Stimulated activated naive CD8-positive, alpha-beta T cell treated with anti-CD3 and anti-CD28 coated beads, Interleukin-15, Interleukin-2, amounts not matched to agents 100 U/mL and 50 U/mL, for 24 hours (primary cell): ENCODE results near the gene FLNC.

Source experiments
- ATAC-seq: fragments of 150-1000 bp; cut with Tn5 transposase; one replicate; pipeline ENCODE4 v1.10.0; 2021
- DNase-seq: peaks from one replicate; pipeline ENCODE4 v3.0.0; 2021

Gene FLNC, protein sequence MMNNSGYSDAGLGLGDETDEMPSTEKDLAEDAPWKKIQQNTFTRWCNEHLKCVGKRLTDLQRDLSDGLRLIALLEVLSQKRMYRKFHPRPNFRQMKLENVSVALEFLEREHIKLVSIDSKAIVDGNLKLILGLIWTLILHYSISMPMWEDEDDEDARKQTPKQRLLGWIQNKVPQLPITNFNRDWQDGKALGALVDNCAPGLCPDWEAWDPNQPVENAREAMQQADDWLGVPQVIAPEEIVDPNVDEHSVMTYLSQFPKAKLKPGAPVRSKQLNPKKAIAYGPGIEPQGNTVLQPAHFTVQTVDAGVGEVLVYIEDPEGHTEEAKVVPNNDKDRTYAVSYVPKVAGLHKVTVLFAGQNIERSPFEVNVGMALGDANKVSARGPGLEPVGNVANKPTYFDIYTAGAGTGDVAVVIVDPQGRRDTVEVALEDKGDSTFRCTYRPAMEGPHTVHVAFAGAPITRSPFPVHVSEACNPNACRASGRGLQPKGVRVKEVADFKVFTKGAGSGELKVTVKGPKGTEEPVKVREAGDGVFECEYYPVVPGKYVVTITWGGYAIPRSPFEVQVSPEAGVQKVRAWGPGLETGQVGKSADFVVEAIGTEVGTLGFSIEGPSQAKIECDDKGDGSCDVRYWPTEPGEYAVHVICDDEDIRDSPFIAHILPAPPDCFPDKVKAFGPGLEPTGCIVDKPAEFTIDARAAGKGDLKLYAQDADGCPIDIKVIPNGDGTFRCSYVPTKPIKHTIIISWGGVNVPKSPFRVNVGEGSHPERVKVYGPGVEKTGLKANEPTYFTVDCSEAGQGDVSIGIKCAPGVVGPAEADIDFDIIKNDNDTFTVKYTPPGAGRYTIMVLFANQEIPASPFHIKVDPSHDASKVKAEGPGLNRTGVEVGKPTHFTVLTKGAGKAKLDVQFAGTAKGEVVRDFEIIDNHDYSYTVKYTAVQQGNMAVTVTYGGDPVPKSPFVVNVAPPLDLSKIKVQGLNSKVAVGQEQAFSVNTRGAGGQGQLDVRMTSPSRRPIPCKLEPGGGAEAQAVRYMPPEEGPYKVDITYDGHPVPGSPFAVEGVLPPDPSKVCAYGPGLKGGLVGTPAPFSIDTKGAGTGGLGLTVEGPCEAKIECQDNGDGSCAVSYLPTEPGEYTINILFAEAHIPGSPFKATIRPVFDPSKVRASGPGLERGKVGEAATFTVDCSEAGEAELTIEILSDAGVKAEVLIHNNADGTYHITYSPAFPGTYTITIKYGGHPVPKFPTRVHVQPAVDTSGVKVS (N-terminal part only)

DNA sequence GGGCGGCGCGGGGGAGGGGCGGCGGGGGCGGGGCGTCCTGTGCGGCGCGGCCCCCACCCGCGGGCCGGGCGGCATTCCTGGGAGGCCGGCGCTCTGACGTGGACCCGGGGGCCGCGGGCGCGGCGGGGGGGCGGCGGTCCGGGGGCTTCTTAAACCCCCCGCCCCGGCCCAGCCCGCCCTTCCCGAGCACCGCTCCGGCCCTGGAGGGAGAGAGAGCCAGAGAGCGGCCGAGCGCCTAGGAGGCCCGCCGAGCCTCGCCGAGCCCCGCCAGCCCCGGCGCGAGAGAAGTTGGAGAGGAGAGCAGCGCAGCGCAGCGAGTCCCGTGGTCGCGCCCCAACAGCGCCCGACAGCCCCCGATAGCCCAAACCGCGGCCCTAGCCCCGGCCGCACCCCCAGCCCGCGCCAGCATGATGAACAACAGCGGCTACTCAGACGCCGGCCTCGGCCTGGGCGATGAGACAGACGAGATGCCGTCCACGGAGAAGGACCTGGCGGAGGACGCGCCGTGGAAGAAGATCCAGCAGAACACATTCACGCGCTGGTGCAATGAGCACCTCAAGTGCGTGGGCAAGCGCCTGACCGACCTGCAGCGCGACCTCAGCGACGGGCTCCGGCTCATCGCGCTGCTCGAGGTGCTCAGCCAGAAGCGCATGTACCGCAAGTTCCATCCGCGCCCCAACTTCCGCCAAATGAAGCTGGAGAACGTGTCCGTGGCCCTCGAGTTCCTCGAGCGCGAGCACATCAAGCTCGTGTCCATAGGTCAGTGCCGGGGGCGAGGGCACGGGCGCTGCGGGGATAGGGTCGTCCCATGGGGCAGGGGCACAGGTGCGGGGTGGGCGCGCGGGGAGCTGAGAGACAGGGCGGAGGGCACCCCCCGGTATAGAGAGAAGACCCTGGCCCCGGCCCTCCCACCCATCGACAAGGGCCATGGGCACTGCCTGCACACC lies at the start of gene FLNC:
Gene FLNC (plus strand): TSS at position 176 of the 947 bp plus-strand sequence. CDS start 232 bp downstream, at position 408.
- DNase-seq: peak; percentile 30

DNA sequence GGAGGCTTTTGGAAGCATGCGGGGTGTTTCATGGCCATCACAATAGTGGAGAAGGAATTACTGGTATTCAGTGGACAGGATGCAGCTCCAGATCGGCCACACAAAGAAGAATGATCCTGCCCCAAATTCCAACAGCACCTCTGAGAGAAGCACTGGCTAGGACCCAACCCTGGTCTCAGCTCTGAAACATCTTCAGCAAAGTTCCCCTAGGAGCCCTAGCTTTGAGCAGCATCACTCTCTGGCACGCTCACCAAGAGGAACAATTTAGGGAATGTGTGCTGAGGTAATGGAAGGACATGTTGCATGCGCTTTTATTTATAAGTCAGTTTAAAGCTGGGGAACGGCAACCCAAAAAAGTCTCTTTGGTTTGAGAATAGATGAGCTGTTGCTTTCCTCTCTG lies 49.1 kb upstream of the FLNC start:
- DNase-seq: no peak

More for the DNA sequence above, at the start of gene FLNC:
- peak; percentile 6 for ATAC-seq

DNA sequence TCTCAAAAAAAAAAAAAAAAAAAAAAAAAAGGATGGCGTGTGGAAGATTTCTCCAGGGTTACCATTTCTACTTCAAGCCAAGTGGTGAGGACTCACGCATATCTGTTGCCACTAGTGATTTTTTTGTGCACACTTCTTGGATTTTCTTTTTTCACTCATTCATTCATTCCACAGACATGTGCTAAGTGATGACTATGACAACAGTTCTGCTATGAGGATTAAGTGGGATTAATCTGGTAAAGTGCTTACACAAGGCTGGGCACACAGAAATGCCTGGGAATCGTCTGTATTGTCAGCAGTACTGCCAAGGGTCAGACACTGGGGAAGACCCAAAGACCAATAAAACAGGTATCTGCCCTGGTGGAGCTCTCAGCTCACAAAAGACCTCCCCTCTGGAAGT lies 48.4 kb upstream of the FLNC start:
- ATAC-seq (no peak), DNase-seq (no peak)

More for the DNA sequence above, 49.1 kb upstream of the FLNC start:
- ATAC-seq: no peak

DNA sequence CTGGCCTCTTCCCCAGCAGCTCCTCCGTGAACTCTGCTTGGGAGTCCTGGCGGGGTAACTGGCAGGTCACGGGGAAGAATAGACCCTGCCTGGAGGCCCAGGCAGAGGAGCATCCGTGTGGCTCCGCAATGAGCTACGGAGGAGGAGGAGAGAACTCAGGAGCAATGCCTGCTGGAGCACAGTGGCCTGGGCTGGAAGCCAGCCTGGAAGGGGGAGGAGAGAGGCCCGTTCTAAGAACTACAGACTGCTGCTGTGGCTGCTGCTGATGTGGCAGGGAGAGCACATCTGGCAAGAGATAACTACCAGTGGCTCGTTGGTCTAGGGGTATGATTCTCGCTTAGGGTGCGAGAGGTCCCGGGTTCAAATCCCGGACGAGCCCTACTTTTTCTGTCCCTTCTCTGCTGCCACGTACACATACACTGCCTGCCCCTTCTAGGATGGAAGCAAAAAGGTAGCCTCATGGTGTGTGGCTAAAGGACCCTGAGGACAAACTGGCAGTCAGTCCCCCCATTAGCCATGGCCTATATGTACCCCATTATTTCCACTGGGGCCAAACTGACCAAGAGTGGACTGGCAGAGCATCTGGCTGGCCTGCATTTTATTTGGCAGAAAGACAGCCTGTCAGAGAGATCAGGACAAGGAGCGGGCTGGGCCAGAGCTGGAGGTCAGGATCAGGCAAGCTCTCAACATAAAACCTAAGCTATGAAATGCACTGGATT lies 46.9 kb upstream of the FLNC start:
- peak; percentile 75 for ATAC-seq
- DNase-seq: no peak

DNA sequence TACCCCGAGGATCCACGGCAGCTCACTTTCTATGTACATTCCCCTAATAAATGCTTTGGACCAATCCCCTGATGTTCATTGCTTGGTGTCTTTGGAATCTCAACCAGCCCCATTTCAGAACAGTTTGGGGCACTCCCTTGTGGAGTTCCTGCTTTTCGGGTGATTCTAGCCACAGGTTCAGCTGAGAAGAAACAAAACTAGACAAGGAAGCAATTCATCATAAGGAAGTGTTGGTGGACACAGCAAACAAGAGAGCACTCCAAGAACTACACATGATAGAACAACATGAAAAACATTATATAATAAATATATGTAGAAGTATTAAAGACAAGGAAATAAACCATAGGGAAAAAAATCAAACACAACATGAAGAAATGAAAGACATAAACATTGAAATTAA lies 44.5 kb upstream of the FLNC start:
- no peak for DNase-seq

DNA sequence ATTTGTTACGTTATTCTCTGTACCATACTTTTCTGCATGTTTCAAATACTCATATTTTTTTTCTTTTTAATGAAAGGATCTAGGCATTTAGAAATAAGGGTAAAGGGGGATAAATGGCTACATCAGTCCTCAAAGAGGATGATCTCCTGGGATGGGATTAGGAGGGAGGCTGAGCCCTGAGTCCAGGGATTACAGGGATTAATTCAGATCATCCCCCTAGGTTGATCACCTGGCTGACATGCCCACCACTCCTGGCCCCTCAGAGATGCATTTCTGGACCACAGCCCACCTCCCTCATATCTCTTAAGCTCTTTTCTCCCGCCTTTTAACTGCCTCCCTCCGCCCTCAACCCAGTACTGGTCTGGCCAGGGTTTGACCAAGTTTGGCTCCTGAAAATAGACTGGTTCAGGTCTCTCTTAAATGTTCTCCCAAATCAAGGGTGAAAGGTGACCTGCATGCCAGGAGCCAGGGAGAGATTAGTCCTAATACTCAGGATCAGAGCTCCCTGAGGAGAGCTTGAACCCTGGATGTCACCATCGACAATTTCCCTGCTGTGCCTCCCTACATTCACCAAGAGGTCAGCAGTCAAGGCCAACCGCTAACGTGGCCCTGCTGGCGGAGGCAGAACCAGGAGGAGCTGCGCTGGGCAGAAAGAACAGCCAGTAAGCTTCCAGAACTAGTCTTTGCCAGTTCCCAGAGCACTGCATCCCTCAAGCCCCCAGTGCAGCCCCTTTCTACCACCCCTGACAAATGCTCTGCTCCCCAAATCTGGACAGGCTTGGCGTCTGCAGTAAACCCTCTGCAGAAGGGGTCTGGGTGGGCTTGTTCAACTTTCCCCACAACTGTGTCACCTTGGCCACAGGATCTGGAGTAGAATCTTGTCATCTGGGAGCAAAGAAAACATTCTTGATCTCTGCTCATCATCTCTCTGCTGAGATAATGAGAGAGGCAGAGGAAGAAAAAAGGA lies 41.5 kb upstream of the FLNC start:
- ATAC-seq (no peak), DNase-seq (no peak)

More for the DNA sequence above, 44.5 kb upstream of the FLNC start:
- no peak for ATAC-seq

DNA sequence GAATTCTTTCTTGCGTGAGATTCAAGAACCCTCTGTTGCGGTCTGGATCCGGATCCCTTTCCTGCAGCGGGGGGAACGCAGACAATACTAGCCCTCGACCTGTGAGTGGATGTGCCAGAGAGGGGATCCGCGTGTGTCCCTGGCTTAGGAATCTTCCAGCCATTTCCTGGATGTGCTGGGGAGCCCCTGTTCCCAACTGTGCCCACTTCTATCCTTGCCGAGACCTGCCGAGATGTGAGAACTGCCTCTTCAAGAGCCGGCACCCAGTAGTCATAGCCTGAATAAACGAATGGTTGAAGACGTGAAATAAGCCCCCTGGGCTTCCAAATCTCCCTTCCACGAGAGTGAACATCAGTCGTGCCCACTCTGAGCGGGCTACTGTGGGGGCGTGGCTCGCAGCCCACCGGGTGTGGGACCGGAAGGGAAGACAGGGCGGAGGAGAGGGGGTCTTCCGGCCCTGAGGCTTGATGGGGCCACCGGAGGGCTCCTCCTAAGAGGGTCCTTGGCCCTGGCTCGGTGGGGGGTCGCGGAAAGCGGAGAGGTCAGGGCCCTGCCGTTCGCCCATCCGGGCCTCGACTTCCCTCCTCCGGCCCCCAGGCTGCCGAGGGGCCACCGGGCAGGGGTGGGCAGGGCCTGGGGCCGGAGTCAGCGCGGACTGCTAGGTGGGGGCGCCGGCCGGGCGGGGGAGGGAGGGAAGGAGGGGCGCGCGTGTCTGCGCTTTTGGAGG lies 39.7 kb upstream of the FLNC start:
- no peak for ATAC-seq
- DNase-seq: no peak

DNA sequence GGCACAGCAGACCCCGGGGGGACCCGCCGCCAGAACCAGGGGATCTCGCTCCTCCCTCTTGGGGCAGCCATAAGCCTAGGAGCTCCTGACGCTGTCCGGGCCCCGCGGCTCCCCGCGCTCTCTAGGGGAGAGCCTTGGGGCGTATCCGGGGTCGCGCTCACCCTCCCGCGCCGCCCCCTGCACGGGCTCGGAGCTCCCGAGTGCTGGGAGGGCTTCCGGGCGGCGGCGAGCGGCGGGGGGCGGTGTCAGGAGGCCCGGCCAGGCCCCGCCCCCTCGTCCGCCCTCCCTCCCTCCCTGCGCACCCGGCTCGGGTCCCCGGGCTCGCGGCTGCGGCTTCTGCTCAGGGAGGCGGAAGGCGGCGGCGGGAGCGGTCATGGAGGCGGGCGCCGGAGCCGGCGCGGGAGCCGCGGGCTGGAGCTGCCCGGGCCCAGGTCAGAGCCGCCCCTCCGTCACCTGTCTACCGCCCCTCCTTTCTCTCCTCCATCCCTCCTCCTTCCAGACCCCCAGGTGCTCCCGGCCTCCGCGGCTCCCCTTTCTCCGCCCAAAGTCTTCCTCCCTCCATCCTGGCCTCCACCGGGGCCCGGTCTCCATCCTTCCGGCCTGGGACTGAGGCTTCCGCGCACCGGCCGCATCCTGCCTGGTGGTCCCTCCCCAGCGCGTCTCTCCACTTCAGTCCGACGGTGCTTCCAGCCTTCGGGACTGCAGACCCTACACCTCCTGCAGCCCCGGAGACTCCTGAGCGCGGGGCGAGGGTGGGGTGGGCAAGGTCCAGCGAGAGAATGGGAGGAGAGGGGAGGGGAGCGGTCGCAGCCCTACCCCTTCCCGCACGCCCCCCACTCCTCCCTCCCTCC lies 38.9 kb upstream of the FLNC start, which contains the start of gene CCDC136:
Gene CCDC136 (plus strand): TSS at position 848 of the 851 bp plus-strand sequence. CDS start 444 bp downstream, outside the sequence.
- peak; percentile 91 for ATAC-seq
- DNase-seq: peak; percentile 81

DNA sequence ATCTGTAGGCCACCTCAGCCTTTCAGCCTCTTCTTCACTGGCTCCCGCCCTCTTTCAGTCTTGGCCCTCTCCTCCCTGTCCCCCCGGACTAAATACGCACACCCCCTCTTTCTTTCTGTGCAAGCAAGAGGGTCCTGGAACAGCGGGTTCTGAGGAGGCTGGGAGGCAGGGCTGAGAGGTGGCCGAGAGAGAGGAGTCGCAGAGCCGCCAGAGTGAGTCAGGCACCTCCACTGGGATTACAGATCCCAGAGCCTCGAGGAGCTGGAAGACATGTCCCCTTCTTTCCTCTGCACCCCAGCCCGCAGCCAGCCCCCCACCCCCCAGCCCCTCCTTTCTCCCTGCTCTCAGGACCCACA lies 38.3 kb upstream of the FLNC start:
- DNase-seq: no peak
- no peak for ATAC-seq

DNA sequence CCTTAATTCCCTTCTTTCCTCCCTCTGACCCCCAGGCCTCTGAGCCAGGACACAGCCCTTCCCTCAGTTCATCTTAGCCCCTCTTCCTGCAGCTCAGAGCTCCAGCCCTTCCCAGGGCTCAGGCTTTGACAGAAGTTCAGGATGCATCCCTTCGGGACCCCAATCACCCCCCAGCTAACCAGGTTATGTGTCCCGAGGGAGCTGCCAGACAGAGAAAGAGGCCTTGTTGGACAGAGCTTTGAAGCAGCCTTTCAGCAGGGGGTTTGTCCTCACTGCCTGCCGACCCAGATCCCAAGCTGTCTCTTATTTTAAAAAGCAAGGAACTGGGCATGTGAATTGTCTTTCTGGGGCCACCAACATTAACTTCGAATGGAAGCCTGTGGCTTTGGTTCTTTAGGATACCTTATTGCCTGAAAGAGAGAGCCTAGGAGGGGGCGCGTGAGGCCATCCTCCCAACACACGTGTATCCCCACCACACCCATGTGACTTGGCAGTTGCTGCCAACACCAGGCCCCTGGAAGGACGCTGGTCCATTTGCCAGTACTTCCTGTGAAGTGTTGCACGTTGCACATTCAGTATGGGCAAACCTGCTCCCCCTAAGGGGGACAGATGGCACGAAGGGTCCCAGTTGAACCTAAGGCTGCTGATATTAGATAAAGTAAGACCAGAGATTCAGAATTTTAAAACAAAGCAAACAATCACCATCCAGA lies 37.6 kb upstream of the FLNC start:
- no peak for DNase-seq
- ATAC-seq: no peak

DNA sequence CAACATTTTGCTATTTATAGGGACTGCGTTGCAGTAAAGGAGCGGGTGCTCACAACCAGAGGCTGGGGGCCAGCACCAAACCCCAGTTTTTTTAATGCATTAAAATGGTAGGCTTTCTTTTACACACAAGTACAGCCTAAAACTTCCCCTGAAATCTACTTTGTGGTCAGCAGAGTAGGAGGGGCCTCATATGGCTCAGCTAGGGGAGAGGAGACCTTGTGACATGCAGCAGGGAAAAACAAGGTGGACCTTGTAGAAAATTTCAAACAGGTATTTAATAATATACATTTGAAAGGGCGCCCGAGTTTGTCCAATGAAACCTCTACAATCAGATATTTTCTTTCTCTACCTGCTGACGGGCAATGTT lies 37.0 kb upstream of the FLNC start:
- ATAC-seq (no peak), DNase-seq (no peak)

DNA sequence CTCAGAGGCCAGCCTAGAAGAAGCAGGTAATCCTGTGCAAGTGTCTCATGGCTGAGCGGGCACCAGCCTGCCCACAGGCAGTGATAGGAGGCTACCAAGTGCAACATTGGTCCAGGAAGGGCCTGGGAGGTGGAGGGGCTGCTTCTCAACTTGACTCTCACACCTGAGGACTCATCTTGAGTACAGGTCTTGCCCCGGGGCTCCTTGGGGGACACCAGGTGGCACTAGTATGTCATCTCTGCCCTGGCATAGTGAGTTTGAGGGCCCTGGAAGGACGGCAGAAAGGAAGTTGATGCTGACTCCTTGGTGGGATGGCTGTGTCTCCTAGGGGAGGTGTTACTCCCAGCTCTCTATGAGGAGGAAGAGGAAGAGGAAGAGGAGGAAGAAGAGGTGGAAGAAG lies 36.2 kb upstream of the FLNC start:
- ATAC-seq: no peak
- DNase-seq: peak; percentile 19

DNA sequence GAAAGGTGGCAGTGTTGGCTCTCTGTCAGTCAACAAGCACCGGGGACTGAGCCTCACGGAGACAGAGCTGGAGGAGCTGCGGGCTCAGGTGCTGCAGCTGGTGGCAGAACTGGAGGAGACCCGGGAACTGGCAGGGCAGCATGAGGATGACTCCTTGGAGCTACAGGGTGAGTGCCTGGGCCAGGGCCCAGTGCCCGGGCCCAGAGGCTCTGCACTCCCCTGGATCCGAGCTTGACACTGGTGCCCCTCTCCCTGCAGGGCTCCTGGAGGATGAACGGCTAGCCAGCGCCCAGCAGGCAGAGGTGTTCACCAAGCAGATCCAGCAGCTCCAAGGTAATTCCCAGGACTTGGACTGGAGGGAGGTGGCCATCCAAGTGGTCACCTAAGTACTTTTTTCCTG lies 35.8 kb upstream of the FLNC start:
- ATAC-seq (no peak), DNase-seq (no peak)

DNA sequence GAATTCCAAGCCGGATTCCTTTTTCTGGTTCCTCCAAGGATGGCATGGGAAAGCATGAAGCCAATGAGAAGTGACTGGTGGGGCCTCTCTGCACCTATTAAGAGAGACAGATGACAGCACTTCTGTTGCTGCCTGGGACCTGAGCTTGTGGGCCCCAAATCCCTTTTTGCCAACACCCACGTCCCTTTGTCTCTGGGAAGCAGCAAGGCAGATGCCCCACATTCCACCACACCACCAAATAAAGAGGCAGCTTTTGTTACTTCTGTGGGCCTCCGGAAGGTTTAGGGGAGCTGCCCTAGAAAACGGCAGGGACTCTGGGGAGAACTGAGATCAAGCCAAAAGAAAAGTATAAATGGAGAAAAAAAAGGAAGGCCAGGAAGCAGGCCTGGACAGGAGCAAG lies 35.1 kb upstream of the FLNC start:
- DNase-seq (no peak), ATAC-seq (no peak)

DNA sequence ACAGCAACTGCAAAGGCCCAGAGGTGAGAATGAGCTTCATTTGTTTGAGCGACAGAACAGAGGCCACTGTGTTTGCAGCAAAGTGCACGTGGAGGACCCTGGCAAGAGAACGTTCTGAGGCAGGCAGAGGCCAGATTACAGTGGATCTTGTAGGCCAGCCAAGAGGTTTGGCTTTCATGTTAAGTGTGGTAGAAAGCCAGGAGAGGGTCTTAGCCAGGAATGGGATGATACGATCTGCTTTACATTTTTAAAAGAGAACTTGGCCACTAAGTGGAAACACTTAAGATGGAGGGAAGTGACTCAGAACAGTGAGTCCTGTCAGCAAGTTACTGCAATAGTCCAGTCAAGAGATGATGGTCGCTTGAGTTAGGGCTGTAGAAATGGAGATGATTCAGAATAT lies 33.9 kb upstream of the FLNC start:
- no peak for ATAC-seq
- DNase-seq: no peak

DNA sequence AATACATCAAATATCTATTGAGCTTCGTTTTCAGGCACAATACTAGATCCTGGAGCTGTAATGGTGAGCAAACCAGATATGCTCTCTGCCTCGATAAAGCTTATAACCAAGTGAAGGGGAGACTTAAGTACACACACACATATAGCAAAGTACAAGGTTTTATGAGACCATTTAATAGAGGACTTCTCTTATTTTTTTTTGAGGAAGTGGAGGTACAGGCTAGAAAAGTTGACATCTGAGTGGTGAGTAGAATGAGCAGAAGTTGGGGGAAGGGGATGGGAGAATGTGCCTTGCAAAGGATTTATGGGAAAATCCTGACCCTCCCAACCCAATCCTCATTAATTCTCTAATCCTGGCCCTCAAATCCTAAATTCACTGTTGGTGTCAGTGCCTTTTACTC lies 30.8 kb upstream of the FLNC start:
- DNase-seq: no peak
- ATAC-seq: no peak

DNA sequence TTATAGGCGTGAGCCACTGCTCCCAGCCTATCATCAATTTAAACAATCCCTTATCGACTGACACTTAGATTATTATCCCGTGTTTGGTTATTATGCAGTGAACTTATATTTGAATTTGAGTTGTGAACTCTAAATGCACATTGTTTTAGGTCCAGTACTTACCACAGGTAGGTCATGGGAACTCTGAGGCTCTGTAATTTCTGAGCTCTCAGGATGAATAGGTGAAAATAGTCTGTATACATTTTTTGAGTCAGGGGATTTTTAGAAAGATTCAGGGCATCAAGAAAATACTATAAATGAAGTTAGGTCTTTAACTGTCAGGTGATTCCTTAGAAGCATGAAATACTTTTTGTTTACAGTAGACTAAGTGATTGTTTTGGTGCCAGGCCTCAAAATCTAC lies 29.6 kb upstream of the FLNC start:
- DNase-seq (no peak), ATAC-seq (no peak)
